ENCODE measurements around the gene FOXI2. TPM values are rescaled to one million over a fixed set of nuclear protein-coding genes. Genes with fewer than 3 reads are reported as not detected.

The FOXI2 gene
- total RNA-seq, 1 experiment from 2014 or later, result not detected

- ATAC-seq (no peak), DNase-seq (ENCODE audit: low read depth, low spot score) (no peak)
- no peaks in the 10 kb centered on the region for H4K20me1 ChIP-seq (ENCODE audit: insufficient read depth)
- no peak overlapping the region for H3K9ac ChIP-seq (ENCODE audit: low read length)
- ChIA-PET CTCF (no interaction called here), POLR2A (no interaction called here), RAD21 (ENCODE audit: low non-redundant PET in 1 of 2, low total read pairs in 2 of 2, uncharacterized antibody in 2 of 2, unreplicated experiment in 2 of 2) (no interaction called here)
- H3K9me2 ChIP-seq (ENCODE audit: insufficient read depth), result no peaks in the 10 kb centered on the region
- H3K36me3 ChIP-seq (ENCODE audit: control insufficient read depth in 1 of 2, insufficient read depth in 2 of 2, low read length in 2 of 2), result no peaks in the 10 kb centered on the region
- H2AFZ ChIP-seq (ENCODE audit: low read depth, low read length, poor library complexity, severe bottlenecking), result no peak overlapping the region
- no peaks in the 10 kb centered on the region for H3K4me1 ChIP-seq (ENCODE audit: control insufficient read depth in 1 of 2, insufficient read depth in 2 of 2, low read length in 2 of 2)
- no peaks in the 10 kb centered on the region for H3K79me2 ChIP-seq (ENCODE audit: insufficient read depth, low read length)
- intact Hi-C loops (cut with micrococcal nuclease), result no loop called here
- BruUV-seq (replicated peaks), result no TSS peak
- no peak overlapping the region for H3K27ac ChIP-seq (ENCODE audit: low read depth, low read length)
- H3K27me3 ChIP-seq (ENCODE audit: insufficient read depth, low read length), result peaks cover 23% of the 10 kb centered on the region
- TF ChIP-seq POLR2A (IDR thresholded peaks at IDR 0.05; ENCODE audit: borderline replicate concordance, extremely low read depth, insufficient read depth, insufficient read length) (no peak), ATF3 (IDR thresholded peaks at IDR 0.05) (no peak), RAD21 (IDR thresholded peaks at IDR 0.05; ENCODE audit: low read depth) (no peak), YY1 (IDR thresholded peaks at IDR 0.05; ENCODE audit: extremely low read depth, insufficient replicate concordance, low read depth, low read length) (no peak), SIN3A (IDR thresholded peaks at IDR 0.05; ENCODE audit: low read depth) (no peak), CEBPB (IDR thresholded peaks at IDR 0.05; ENCODE audit: low read depth) (no peak), ELF1 (IDR thresholded peaks at IDR 0.05; ENCODE audit: borderline replicate concordance, low read depth) (no peak), JUND (IDR thresholded peaks at IDR 0.05) (no peak), EGR1 (IDR thresholded peaks at IDR 0.05; ENCODE audit: low read depth) (no peak), SRF (IDR thresholded peaks at IDR 0.05; ENCODE audit: low read depth) (no peak), EZH2 (IDR thresholded peaks at IDR 0.05) (no peak), CBX3 (IDR thresholded peaks at IDR 0.05; ENCODE audit: low read depth) (no peak), ZFX (IDR thresholded peaks at IDR 0.05) (no peak), ZNF274 (IDR thresholded peaks at IDR 0.05; ENCODE audit: low read depth, low read length) (no peak)
- H3K9me3 ChIP-seq (ENCODE audit: control insufficient read depth in 1 of 2, insufficient read depth in 1 of 2, low read depth in 1 of 2, low read length in 2 of 2), result no peaks in the 10 kb centered on the region
- H3K4me2 ChIP-seq (ENCODE audit: low read length), result no peak overlapping the region
- no peak overlapping the region for H3K4me3 ChIP-seq (replicated peaks in 1 of 2; ENCODE audit: low read depth in 1 of 2, low read length in 2 of 2)
Measured at GRCh38 chr10:127737563-127738511, 852 bp downstream of the FOXI2 start.
